Adrenal gland (tissue), 5 donors: ENCODE measurements around the gene PNLDC1.

Experiments used
- POLR2A ChIP-seq, 2 donors: fragments of 450-650 bp; IDR thresholded peaks; one replicate each; pipeline ENCODE4 v1.6.1; 2017; ENCODE audit warnings: antibody characterized with exemption in 2 of 2, mild to moderate bottlenecking in 2 of 2, moderate library complexity in 1 of 2
- TF ChIP-seq, protein P1 (sequence below), 6 experiments: fragments of 450-650 bp in 4 of 6; fragments of 200-600 bp in 2 of 6; sonication (generic) in 1 of 6; IDR thresholded peaks; 1 replicate in 5 of 6; 2 replicates in 1 of 6; pipeline versions ENCODE4 v1.5.1 to v1.8.0; 2016 to 2021; ENCODE audit warnings: antibody characterized with exemption in 6 of 6, mild to moderate bottlenecking in 2 of 6, moderate library complexity in 1 of 6
- donor health status: DM: no; HTN: no; CAD: no.

DNA sequence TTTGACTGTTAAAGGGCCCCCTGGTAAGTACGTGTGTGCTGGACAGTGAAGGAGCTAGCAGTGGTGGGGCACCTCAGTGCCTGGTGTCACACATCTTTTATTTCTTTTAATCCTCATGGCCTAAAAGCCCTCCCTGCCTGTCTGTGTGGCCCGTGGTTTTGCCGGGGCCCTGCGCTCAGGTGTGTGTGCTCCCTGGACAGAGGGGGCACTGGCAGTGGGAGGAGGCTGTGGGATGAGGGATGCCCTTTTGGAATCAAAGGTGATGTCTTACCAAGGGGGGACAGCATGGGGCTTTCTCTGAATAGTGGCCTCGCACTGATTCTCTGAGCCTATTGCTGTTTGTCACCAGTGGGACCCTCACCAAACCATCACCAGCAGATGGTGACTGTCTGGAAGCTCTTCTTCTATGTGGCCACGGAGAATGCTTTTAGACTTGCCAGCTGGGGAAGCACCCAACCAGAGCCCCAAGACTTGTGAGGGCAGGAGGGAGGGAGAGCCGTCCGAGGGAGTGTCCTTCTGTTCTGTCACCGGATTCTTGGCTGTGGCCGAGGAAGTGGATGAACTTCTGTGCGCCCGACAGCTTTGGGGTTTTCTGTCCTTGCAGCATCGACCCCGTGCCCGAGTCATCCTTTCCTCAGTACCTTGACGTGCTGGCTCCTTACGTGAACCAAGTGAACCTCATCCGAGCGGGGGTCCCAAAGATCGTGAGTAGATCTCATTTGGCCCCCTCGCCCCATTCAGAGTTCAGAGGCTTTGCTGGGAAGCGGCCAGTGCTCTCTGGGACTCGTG lies 18.1 kb downstream of the PNLDC1 start:
- no peak for TF ChIP-seq POLR2A (IDR thresholded peaks at IDR 0.05)
- TF ChIP-seq, protein P1, sequence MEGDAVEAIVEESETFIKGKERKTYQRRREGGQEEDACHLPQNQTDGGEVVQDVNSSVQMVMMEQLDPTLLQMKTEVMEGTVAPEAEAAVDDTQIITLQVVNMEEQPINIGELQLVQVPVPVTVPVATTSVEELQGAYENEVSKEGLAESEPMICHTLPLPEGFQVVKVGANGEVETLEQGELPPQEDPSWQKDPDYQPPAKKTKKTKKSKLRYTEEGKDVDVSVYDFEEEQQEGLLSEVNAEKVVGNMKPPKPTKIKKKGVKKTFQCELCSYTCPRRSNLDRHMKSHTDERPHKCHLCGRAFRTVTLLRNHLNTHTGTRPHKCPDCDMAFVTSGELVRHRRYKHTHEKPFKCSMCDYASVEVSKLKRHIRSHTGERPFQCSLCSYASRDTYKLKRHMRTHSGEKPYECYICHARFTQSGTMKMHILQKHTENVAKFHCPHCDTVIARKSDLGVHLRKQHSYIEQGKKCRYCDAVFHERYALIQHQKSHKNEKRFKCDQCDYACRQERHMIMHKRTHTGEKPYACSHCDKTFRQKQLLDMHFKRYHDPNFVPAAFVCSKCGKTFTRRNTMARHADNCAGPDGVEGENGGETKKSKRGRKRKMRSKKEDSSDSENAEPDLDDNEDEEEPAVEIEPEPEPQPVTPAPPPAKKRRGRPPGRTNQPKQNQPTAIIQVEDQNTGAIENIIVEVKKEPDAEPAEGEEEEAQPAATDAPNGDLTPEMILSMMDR (IDR thresholded peaks at IDR 0.05): no peak
